ENCODE measurements around the gene PCDH9.
"Not testable (repeated sequence)": the region's sequence is repeated elsewhere in the genome, so short reads cannot be mapped to it uniquely, and the experiment has no call there.

PCDH9 gene

DNA sequence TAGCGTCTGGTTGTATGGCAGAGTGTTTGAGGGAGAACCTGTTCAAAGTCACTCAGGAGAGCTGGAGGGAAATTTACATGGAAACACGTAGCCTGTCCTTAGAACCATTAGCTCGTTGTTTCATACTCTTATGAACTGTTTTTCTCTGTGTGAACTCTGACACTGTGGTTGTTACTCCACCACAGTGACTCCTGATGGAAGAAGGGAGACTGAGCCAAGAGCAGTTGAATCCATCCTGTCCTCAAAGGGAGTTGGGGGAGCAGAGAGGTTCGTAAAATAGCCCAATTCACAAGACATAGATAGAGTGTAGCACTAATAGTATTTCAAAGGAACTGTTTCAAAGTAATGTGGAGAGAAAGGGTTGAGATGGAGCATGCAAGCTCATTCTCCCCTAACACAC lies 964.8 kb downstream of the PCDH9 start:
- DNase-seq (ENCODE audit: low read depth in 2 of 2) = no peak

DNA sequence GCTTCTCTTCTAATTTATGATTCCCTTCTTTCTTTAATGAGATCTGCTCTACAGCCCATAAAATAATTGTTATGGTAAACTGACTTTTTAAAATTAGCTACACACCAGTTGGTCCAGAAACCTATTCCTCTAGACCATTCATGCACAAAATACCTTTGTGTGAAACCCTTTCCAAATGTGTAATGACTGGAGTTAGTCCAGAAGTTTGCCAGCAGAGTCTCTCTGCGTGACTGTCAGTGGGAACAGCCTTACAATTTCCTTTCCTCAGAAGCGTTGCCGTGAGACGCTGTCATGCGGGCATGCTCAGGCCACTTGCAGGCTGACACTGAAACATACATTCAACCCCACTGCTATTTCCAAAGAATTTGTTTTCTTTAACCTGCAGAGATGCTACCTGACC lies 965.2 kb downstream of the PCDH9 start:
- DNase-seq (ENCODE audit: low read depth in 2 of 2) = no peak

DNA sequence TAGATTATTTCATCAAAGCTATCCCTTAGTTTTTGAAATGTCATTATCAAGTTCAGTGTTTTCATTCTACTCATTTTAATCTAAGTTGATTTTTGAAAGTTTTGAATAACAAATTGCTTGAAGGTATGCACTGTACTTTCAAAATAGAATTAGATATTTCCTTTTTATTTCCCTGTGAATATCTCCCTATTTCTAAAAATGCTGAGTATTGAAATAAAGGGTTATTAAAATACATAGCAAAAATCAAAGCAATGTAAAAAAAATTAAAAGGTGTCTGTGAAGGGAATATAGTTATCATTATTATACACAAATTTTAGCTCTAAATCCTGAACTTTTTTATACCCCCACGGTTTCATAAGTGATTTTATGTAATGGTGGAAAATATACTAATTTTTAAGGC lies 967.8 kb downstream of the PCDH9 start:
- no peak for DNase-seq (ENCODE audit: low read depth in 2 of 2)

DNA sequence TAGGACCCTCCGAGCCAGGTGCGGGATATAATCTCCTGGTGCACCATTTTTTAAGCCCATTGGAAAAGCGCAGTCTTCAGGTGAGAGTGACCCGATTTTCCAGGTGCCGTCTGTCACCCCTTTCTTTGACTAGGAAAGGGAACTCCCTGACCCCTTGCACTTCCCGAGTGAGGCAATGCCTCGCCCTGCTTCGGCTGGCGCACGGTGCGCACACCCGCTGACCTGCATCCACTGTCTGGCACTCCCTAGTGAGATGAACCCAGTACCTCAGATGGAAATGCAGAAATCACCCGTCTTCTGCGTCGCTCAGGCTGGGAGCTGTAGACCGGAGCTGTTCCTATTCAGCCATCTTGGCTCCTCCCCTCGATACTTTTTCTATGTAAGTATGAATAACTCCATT lies 970.7 kb downstream of the PCDH9 start:
- DNase-seq (ENCODE audit: low read depth in 2 of 2) = not testable (repeated sequence)

Data from activated CD4-positive, alpha-beta T cell treated with anti-CD3 and anti-CD28 coated beads for 24 hours (primary cell).